Raji (cell line): ENCODE data around the gene MON2.

Experiments used
- POLR2A ChIP-seq: IDR thresholded peaks from 2 replicates; pipeline ENCODE4 v1.6.1; 2011; ENCODE audit warnings: low read depth, low read length, control low read depth; ENCODE audit not compliant: insufficient read depth

Gene MON2

GRCh38 chr12:62533087-62533754 is 66.6 kb downstream of the MON2 start:
- TF ChIP-seq POLR2A: no peak

- no peak for TF ChIP-seq POLR2A
Observed at GRCh38 chr12:62533755-62534107, 67.1 kb downstream of the MON2 start.

- TF ChIP-seq POLR2A: no peak
Observed at GRCh38 chr12:62536546-62536945, 69.9 kb downstream of the MON2 start.

- no peak for TF ChIP-seq POLR2A
Observed at GRCh38 chr12:62537551-62537950, 70.9 kb downstream of the MON2 start.

- TF ChIP-seq POLR2A: no peak
Observed at GRCh38 chr12:62540354-62540753, 73.7 kb downstream of the MON2 start.

GRCh38 chr12:62542814-62543213 is 76.2 kb downstream of the MON2 start:
- no peak for TF ChIP-seq POLR2A

- no peak for TF ChIP-seq POLR2A
Observed at GRCh38 chr12:62543324-62543723, 76.7 kb downstream of the MON2 start.

GRCh38 chr12:62543741-62544140 is 77.1 kb downstream of the MON2 start:
- no peak for TF ChIP-seq POLR2A

- no peak for TF ChIP-seq POLR2A
Observed at GRCh38 chr12:62552906-62553556, 86.4 kb downstream of the MON2 start.

GRCh38 chr12:62562846-62563245 is 96.2 kb downstream of the MON2 start:
- TF ChIP-seq POLR2A: no peak

GRCh38 chr12:62575036-62575435 is 108.4 kb downstream of the MON2 start:
- TF ChIP-seq POLR2A: no peak

- TF ChIP-seq POLR2A: no peak
Observed at GRCh38 chr12:62576503-62576902, 109.9 kb downstream of the MON2 start.

- TF ChIP-seq POLR2A: no peak
Observed at GRCh38 chr12:62578726-62579125, 112.1 kb downstream of the MON2 start.

GRCh38 chr12:62581288-62582064 is 114.8 kb downstream of the MON2 start:
- TF ChIP-seq POLR2A: no peak

GRCh38 chr12:62582065-62582366 is 115.4 kb downstream of the MON2 start:
- no peak for TF ChIP-seq POLR2A

GRCh38 chr12:62584619-62585018 is 118.0 kb downstream of the MON2 start:
- TF ChIP-seq POLR2A: no peak
